Calu3 (cell line): Measurements from ENCODE around the gene SBF1. TPM values are rescaled to one million over a fixed set of nuclear protein-coding genes. Genes with fewer than 3 reads are reported as not detected.
A peak's percentile ranks its signal among the peaks of the same experiment; 100 is the strongest.

Experiments used
- BruUV-seq: library from RNA; stranded (reverse); fragments of 400-500 nt; replicated peaks from 2 replicates; lab custom pipeline; 2021; lab: Mats Ljungman, UMichigan
- CTCF ChIA-PET: fragments of 300-600 bp; sonication (Branson Sonifier 250); formaldehyde crosslinking; loops from one replicate; lab custom pipeline; 2022; ENCODE audit warnings: antibody characterized with exemption; lab: Charles Lee
- DNase-seq: peaks from one replicate; pipeline ENCODE4 v3.0.0; 2022
- H3K27ac Mint-ChIP-seq: one replicate; pipeline ENCODE4 v1.8.0; 2022; ENCODE audit warnings: mixed read lengths; ENCODE audit not compliant: unreplicated experiment
- H3K27me3 Mint-ChIP-seq: one replicate; pipeline ENCODE4 v1.8.0; 2022; ENCODE audit warnings: mixed read lengths; ENCODE audit not compliant: unreplicated experiment
- H3K36me3 Mint-ChIP-seq: one replicate; pipeline ENCODE4 v1.8.0; 2022; ENCODE audit warnings: mild to moderate bottlenecking, moderate library complexity, mixed read lengths; ENCODE audit not compliant: insufficient read depth, unreplicated experiment
- H3K4me1 Mint-ChIP-seq: one replicate; pipeline ENCODE4 v1.8.0; 2022; ENCODE audit warnings: mild to moderate bottlenecking, low read depth, mixed read lengths; ENCODE audit not compliant: unreplicated experiment
- H3K4me3 Mint-ChIP-seq: one replicate; pipeline ENCODE4 v1.8.0; 2022; ENCODE audit warnings: mild to moderate bottlenecking, low read depth, moderate library complexity, mixed read lengths; ENCODE audit not compliant: unreplicated experiment
- H3K9me3 Mint-ChIP-seq: one replicate; pipeline ENCODE4 v1.8.0; 2022; ENCODE audit warnings: low read depth, mixed read lengths; ENCODE audit not compliant: unreplicated experiment
- CTCF ChIP-seq: fragments of 200-600 bp; IDR thresholded peaks from one replicate; pipeline ENCODE4 v1.8.0; 2022; ENCODE audit warnings: antibody characterized with exemption; ENCODE audit not compliant: unreplicated experiment
- intact Hi-C: fragments of 100-400 bp; cut with micrococcal nuclease; formaldehyde crosslinking; loops from one replicate; pipeline ENCODE4 v1.10.0; 2022; ENCODE audit not compliant: unreplicated experiment
- total RNA-seq: library from RNA; stranded (reverse); gene quantifications from 2 replicates; pipeline ENCODE4 v1.2.3, GENCODE V29; 2022

The SBF1 gene
- total RNA-seq, 1 experiment from 2014 or later: 104 TPM

- Mint-ChIP-seq H3K4me3 (no peak overlapping the region), H3K9me3 (no peaks in the 10 kb centered on the region), H3K4me1 (peaks cover 8% of the 10 kb centered on the region), H3K27me3 (no peaks in the 10 kb centered on the region), H3K27ac (no peak overlapping the region), H3K36me3 (peaks cover 72% of the 10 kb centered on the region)
- BruUV-seq: no TSS peak
- no peak for TF ChIP-seq CTCF
- DNase-seq: no peak
- CTCF ChIA-PET: interaction anchor here (0.5 kb wide), 1 partner anchor 159 kb away, joined by 4 read pairs; no protein-coding TSS in a partner anchor
- intact Hi-C loops: no loop called here
These were observed 13.3 kb downstream of the SBF1 start for GRCh38 chr22:50461536-50461935.

- intact Hi-C loops: no loop called here
- no TSS peak for BruUV-seq
- no peaks in the 10 kb centered on the region for H3K9me3 Mint-ChIP-seq
These were observed 13.9 kb downstream of the SBF1 start for GRCh38 chr22:50460938-50461337.

GRCh38 chr22:50459496-50460140 lies 15.2 kb downstream of the SBF1 start:
- Mint-ChIP-seq H3K27ac (no peak overlapping the region), H3K4me3 (no peak overlapping the region), H3K9me3 (no peaks in the 10 kb centered on the region), H3K27me3 (no peaks in the 10 kb centered on the region), H3K36me3 (peaks cover 69% of the 10 kb centered on the region), H3K4me1 (peaks cover 8% of the 10 kb centered on the region)
- no peak for DNase-seq
- intact Hi-C loops: no loop called here
- BruUV-seq: no TSS peak
- peak; percentile 25 for TF ChIP-seq CTCF
- CTCF ChIA-PET: interaction anchor here (0.6 to 1.4 kb wide), 3 partner anchors 14 to 42 kb away, joined by 3 to 4 read pairs (median 4); no protein-coding TSS in a partner anchor

More at GRCh38 chr22:50460938-50461337, 13.9 kb downstream of the SBF1 start:
- CTCF ChIA-PET: interaction anchor here (0.5 kb wide), 1 partner anchor 160 kb away, joined by 4 read pairs; no protein-coding TSS in a partner anchor
- no peak for TF ChIP-seq CTCF
- Mint-ChIP-seq H3K4me3 (no peak overlapping the region), H3K27ac (no peak overlapping the region), H3K4me1 (peaks cover 8% of the 10 kb centered on the region), H3K27me3 (no peaks in the 10 kb centered on the region), H3K36me3 (peaks cover 67% of the 10 kb centered on the region)
- DNase-seq: no peak

GRCh38 chr22:50459016-50459415 lies 15.8 kb downstream of the SBF1 start:
- no peak for TF ChIP-seq CTCF
- no peak for DNase-seq
- H3K27me3 Mint-ChIP-seq: no peaks in the 10 kb centered on the region
- peaks cover 8% of the 10 kb centered on the region for H3K4me1 Mint-ChIP-seq
- H3K27ac Mint-ChIP-seq: no peak overlapping the region
- no peak overlapping the region for H3K4me3 Mint-ChIP-seq
- peaks cover 69% of the 10 kb centered on the region for H3K36me3 Mint-ChIP-seq
- intact Hi-C loops: no loop called here
- BruUV-seq: no TSS peak
- CTCF ChIA-PET: interaction anchor here (0.9 to 1.4 kb wide), 2 partner anchors 39 to 43 kb away, joined by 3 to 4 read pairs; no protein-coding TSS in a partner anchor
- H3K9me3 Mint-ChIP-seq: no peaks in the 10 kb centered on the region
